Neural progenitor cell (in vitro differentiated cells): ENCODE results near the gene ARID3A. TPM values are rescaled to one million over a fixed set of nuclear protein-coding genes. Genes with fewer than 3 reads are reported as not detected.

ENCODE experiments used
- DNase-seq: peaks from one replicate; pipeline ENCODE4 v3.0.0-alpha.2; 2016; ENCODE audit warnings: low spot score
- H2AFZ ChIP-seq: fragments of 200-600 bp; sonication (generic); replicated peaks from 2 replicates; pipeline ENCODE4 v1.6.1; 2016; ENCODE audit warnings: antibody characterized with exemption
- H3F3A ChIP-seq: fragments of 200-600 bp; sonication (generic); 2 replicates; pipeline ENCODE4 v1.6.1; 2016; ENCODE audit warnings: antibody characterized with exemption, low read depth
- H3K27ac ChIP-seq: fragments of 200-600 bp; sonication (generic); 2 replicates; pipeline ENCODE4 v1.5.1; 2016; ENCODE audit warnings: mild to moderate bottlenecking
- H3K27me3 ChIP-seq: fragments of 200-600 bp; sonication (generic); 2 replicates; pipeline ENCODE4 v1.6.1; 2016; ENCODE audit warnings: mild to moderate bottlenecking, moderate library complexity
- H3K36me3 ChIP-seq: fragments of 200-600 bp; sonication (generic); 2 replicates; pipeline ENCODE4 v1.5.1; 2016
- H3K4me1 ChIP-seq: fragments of 200-600 bp; sonication (generic); 2 replicates; pipeline ENCODE4 v1.6.1; 2016; ENCODE audit warnings: mixed run types
- H3K4me2 ChIP-seq: fragments of 200-600 bp; sonication (generic); 2 replicates; pipeline ENCODE4 v1.6.1; 2016
- H3K4me3 ChIP-seq: fragments of 200-600 bp; sonication (generic); 2 replicates; pipeline ENCODE4 v1.5.1; 2016
- H3K79me2 ChIP-seq: fragments of 200-600 bp; sonication (generic); 2 replicates; pipeline ENCODE4 v1.6.1; 2016; ENCODE audit warnings: low read depth
- H3K9ac ChIP-seq: fragments of 200-600 bp; sonication (generic); 2 replicates; pipeline ENCODE4 v1.6.1; 2016
- H3K9me3 ChIP-seq: fragments of 200-600 bp; sonication (generic); 2 replicates; pipeline ENCODE4 v1.5.1; 2016; ENCODE audit warnings: low read depth
- H4K20me1 ChIP-seq: fragments of 200-600 bp; sonication (generic); 2 replicates; pipeline ENCODE4 v1.6.1; 2016; ENCODE audit warnings: low read depth
- H3K27ac Mint-ChIP-seq: 3 replicates; pipeline ENCODE4 v1.8.0; 2021; ENCODE audit warnings: mixed read lengths
- H3K27me3 Mint-ChIP-seq: 2 replicates; pipeline ENCODE4 v1.8.0; 2022; ENCODE audit warnings: low read depth, mild to moderate bottlenecking, inconsistent platforms, moderate library complexity, mixed read lengths; ENCODE audit not compliant: insufficient read depth
- H3K36me3 Mint-ChIP-seq: 3 replicates; pipeline ENCODE4 v1.8.0; 2021; ENCODE audit warnings: mixed read lengths
- H3K4me1 Mint-ChIP-seq: 3 replicates; pipeline ENCODE4 v1.8.0; 2021; ENCODE audit warnings: mixed read lengths
- H3K4me3 Mint-ChIP-seq: 3 replicates; pipeline ENCODE4 v1.8.0; 2021; ENCODE audit warnings: mild to moderate bottlenecking, moderate library complexity, mixed read lengths
- H3K9me3 Mint-ChIP-seq: 3 replicates; pipeline ENCODE4 v1.8.0; 2020; ENCODE audit warnings: mixed read lengths
- EZH2 ChIP-seq: fragments of 200-600 bp; sonication (generic); IDR thresholded peaks from 2 replicates; pipeline ENCODE4 v1.6.1; 2017; ENCODE audit warnings: antibody characterized with exemption, mild to moderate bottlenecking, moderate library complexity
- EZH2phosphoT487 ChIP-seq: fragments of 200-600 bp; sonication (generic); IDR thresholded peaks from 2 replicates; pipeline ENCODE4 v1.6.1; 2017; ENCODE audit warnings: antibody characterized with exemption
- total RNA-seq: library from RNA; depleted of rRNA; stranded (reverse); fragments of >200 nt; gene quantifications from 2 replicates; pipeline ENCODE4 v1.2.3, GENCODE V29; 2015; ENCODE audit warnings: low replicate concordance
- TF ChIP-seq, protein P1 (sequence below): fragments of 200-600 bp; sonication (generic); IDR thresholded peaks from 2 replicates; pipeline ENCODE4 v1.5.1; 2017; ENCODE audit warnings: antibody characterized with exemption, mild to moderate bottlenecking

ARID3A gene
- total RNA-seq, 1 donor from 2014 or later: 25.5 TPM

- Mint-ChIP-seq H3K4me3 (no peak overlapping the region), H3K36me3 (peaks cover 11% of the 10 kb centered on the region), H3K4me1 (no peaks in the 10 kb centered on the region), H3K27ac (no peak overlapping the region), H3K27me3 (peaks cover 3% of the 10 kb centered on the region), H3K9me3 (no peaks in the 10 kb centered on the region)
- Histone ChIP-seq H3K27ac (no peak overlapping the region), H3K9me3 (no peaks in the 10 kb centered on the region), H3F3A (peaks cover 16% of the 10 kb centered on the region), H3K27me3 (peaks cover 8% of the 10 kb centered on the region), H3K79me2 (peaks cover 2% of the 10 kb centered on the region), H4K20me1 (peaks cover 16% of the 10 kb centered on the region), H3K4me1 (no peaks in the 10 kb centered on the region), H3K36me3 (no peaks in the 10 kb centered on the region), H3K4me3 (no peak overlapping the region), H3K4me2 (no peak overlapping the region), H2AFZ (no peak overlapping the region), H3K9ac (no peak overlapping the region)
- TF ChIP-seq EZH2 (no peak), EZH2phosphoT487 (no peak)
- TF ChIP-seq, protein P1, sequence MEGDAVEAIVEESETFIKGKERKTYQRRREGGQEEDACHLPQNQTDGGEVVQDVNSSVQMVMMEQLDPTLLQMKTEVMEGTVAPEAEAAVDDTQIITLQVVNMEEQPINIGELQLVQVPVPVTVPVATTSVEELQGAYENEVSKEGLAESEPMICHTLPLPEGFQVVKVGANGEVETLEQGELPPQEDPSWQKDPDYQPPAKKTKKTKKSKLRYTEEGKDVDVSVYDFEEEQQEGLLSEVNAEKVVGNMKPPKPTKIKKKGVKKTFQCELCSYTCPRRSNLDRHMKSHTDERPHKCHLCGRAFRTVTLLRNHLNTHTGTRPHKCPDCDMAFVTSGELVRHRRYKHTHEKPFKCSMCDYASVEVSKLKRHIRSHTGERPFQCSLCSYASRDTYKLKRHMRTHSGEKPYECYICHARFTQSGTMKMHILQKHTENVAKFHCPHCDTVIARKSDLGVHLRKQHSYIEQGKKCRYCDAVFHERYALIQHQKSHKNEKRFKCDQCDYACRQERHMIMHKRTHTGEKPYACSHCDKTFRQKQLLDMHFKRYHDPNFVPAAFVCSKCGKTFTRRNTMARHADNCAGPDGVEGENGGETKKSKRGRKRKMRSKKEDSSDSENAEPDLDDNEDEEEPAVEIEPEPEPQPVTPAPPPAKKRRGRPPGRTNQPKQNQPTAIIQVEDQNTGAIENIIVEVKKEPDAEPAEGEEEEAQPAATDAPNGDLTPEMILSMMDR: no peak
- no peak for DNase-seq
These were observed 64.9 kb downstream of the ARID3A start for GRCh38 chr19:990746-991145.

DNA sequence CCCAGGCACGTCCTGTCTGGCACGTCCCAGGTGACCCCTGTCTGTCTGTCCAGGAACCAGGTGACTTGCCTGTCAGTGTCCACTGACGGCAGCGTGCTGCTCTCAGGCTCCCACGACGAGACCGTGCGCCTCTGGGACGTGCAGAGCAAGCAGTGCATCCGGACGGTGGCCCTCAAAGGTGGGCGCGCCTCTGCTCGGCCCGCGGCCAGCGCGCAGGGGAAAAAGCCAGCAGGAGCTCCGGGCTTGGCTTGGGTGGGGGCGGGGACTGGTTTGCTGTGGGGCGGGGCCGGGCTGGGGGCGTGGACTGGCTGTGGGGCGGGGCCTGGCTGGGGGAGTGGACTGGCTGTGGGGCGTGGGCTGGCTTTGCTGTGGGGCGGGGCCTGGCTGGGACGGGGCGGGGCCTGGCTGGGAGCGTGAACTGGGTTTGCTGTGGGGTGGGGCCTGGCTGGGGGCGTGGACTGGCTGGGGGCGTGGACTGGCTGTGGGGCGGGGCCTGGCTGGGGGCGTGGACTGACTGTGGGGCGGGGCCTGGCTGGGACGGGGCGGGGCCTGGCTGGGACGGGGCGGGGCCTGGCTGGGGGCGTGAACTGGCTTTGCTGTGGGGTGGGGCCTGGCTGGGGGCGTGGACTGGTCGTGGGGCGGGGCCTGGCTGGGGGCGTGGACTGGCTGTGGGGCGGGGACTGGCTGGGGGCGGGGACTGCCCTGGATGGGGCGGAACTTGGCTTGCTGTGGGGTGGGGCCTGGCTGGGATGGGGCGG lies 65.5 kb downstream of the ARID3A start:
- Histone ChIP-seq H3K36me3 (no peaks in the 10 kb centered on the region), H3K4me1 (peaks cover 4% of the 10 kb centered on the region), H2AFZ (no peak overlapping the region), H3K4me3 (no peak overlapping the region), H3K9me3 (no peaks in the 10 kb centered on the region), H3F3A (peaks cover 15% of the 10 kb centered on the region), H3K9ac (no peak overlapping the region), H4K20me1 (peaks cover 20% of the 10 kb centered on the region), H3K27ac (no peak overlapping the region), H3K27me3 (peaks cover 14% of the 10 kb centered on the region), H3K79me2 (no peaks in the 10 kb centered on the region), H3K4me2 (no peak overlapping the region)
- H3K27me3 Mint-ChIP-seq: peaks cover 3% of the 10 kb centered on the region
- no peaks in the 10 kb centered on the region for H3K9me3 Mint-ChIP-seq
- no peak overlapping the region for H3K4me3 Mint-ChIP-seq
- peaks cover under 1% of the 10 kb centered on the region for H3K4me1 Mint-ChIP-seq
- TF ChIP-seq, protein P1: no peak
- TF ChIP-seq EZH2phosphoT487: no peak
- TF ChIP-seq EZH2: no peak
- peaks cover 11% of the 10 kb centered on the region for H3K36me3 Mint-ChIP-seq
- no peak overlapping the region for H3K27ac Mint-ChIP-seq
- peak; percentile 28 for DNase-seq

- Mint-ChIP-seq H3K36me3 (peaks cover 6% of the 10 kb centered on the region), H3K27me3 (peaks cover 11% of the 10 kb centered on the region), H3K27ac (no peak overlapping the region), H3K4me1 (peaks cover 4% of the 10 kb centered on the region), H3K9me3 (no peaks in the 10 kb centered on the region), H3K4me3 (no peak overlapping the region)
- peaks cover 20% of the 10 kb centered on the region for H4K20me1 ChIP-seq
- no peaks in the 10 kb centered on the region for H3K9me3 ChIP-seq
- H3K27me3 ChIP-seq: peaks cover 21% of the 10 kb centered on the region
- peaks cover 15% of the 10 kb centered on the region for H3F3A ChIP-seq
- DNase-seq: no peak
- H3K36me3 ChIP-seq: no peaks in the 10 kb centered on the region
- no peak overlapping the region for H2AFZ ChIP-seq
- peaks cover 4% of the 10 kb centered on the region for H3K4me1 ChIP-seq
- TF ChIP-seq EZH2phosphoT487 (no peak), EZH2 (no peak)
- TF ChIP-seq, protein P1: no peak
- H3K9ac ChIP-seq: no peak overlapping the region
- H3K4me3 ChIP-seq: no peak overlapping the region
- H3K79me2 ChIP-seq: no peaks in the 10 kb centered on the region
- H3K4me2 ChIP-seq: no peak overlapping the region
- H3K27ac ChIP-seq: no peak overlapping the region
These were observed 66.3 kb downstream of the ARID3A start for GRCh38 chr19:991932-992669.
